Naive thymus-derived CD4-positive, alpha-beta T cell (primary cell): ENCODE measurements around the gene NTF3. TPM values are rescaled to one million over a fixed set of nuclear protein-coding genes. Genes with fewer than 3 reads are reported as not detected.

Experiments used
- ATAC-seq: fragments of 150-1000 bp; cut with Tn5 transposase; 2 replicates; pipeline ENCODE4 v1.10.0; 2021; ENCODE audit warnings: mild to moderate bottlenecking, moderate library complexity
- CTCF ChIA-PET: fragments of 350-600 bp; sonication (Branson Sonifier 250); formaldehyde crosslinking; loops from one replicate; lab custom pipeline; 2021; ENCODE audit warnings: antibody characterized with exemption; lab: Charles Lee
- POLR2A ChIA-PET: fragments of 350-600 bp; sonication (Branson Sonifier 250); formaldehyde crosslinking; loops from one replicate; lab custom pipeline; 2021; ENCODE audit warnings: antibody characterized with exemption, inconsistent platforms; lab: Charles Lee
- DNase-seq, 9 donors: peaks; one replicate each; pipeline versions ENCODE4 v3.0.0 to v3.0.0-alpha.2; 2020 to 2022; ENCODE audit warnings: mixed read lengths in 1 of 9
- H3K27ac ChIP-seq: one replicate; pipeline ENCODE4 v1.7.0; 2013; ENCODE audit warnings: mild to moderate bottlenecking, low read depth, low read length, moderate library complexity
- H3K27me3 ChIP-seq, 2 donors: one replicate each; pipeline ENCODE4 v1.7.0; 2013; ENCODE audit warnings: low read length in 2 of 2, mild to moderate bottlenecking in 2 of 2, moderate library complexity in 2 of 2; ENCODE audit not compliant: control insufficient read depth in 2 of 2, insufficient read depth in 2 of 2
- H3K36me3 ChIP-seq, 3 experiments: 1 replicate in 2 of 3; 2 replicates in 1 of 3; pipeline ENCODE4 v1.7.0; 2013; ENCODE audit warnings: low read length in 3 of 3, mild to moderate bottlenecking in 3 of 3, moderate library complexity in 1 of 3; ENCODE audit not compliant: insufficient read depth in 3 of 3, control insufficient read depth in 2 of 3
- H3K4me1 ChIP-seq, 2 donors: one replicate each; pipeline ENCODE4 v1.7.0; 2013; ENCODE audit warnings: low read length in 2 of 2, mild to moderate bottlenecking in 2 of 2, moderate library complexity in 1 of 2; ENCODE audit not compliant: control insufficient read depth in 2 of 2, insufficient read depth in 2 of 2
- H3K4me3 ChIP-seq: 2 replicates; pipeline ENCODE4 v1.7.0; 2013; ENCODE audit warnings: mild to moderate bottlenecking, low read length
- H3K9me3 ChIP-seq, 3 experiments: 1 replicate in 2 of 3; 2 replicates in 1 of 3; pipeline ENCODE4 v1.7.0; 2013; ENCODE audit warnings: low read length in 3 of 3; ENCODE audit not compliant: control insufficient read depth in 2 of 3
- H3K27ac Mint-ChIP-seq, 9 donors: one replicate each; pipeline ENCODE4 v1.8.0; 2020 to 2022; ENCODE audit warnings: mixed read lengths in 9 of 9, mild to moderate bottlenecking in 8 of 9, moderate library complexity in 5 of 9, inconsistent platforms in 2 of 9
- H3K27me3 Mint-ChIP-seq, 5 donors: one replicate each; pipeline ENCODE4 v1.8.0; 2021 to 2022; ENCODE audit warnings: mixed read lengths in 5 of 5, mild to moderate bottlenecking in 1 of 5
- H3K36me3 Mint-ChIP-seq, 5 donors: one replicate each; pipeline ENCODE4 v1.8.0; 2020 to 2022; ENCODE audit warnings: mixed read lengths in 5 of 5, mild to moderate bottlenecking in 3 of 5, inconsistent platforms in 1 of 5
- H3K4me1 Mint-ChIP-seq, 7 donors: one replicate each; pipeline ENCODE4 v1.8.0; 2020 to 2022; ENCODE audit warnings: mixed read lengths in 7 of 7, mild to moderate bottlenecking in 3 of 7, inconsistent platforms in 1 of 7
- H3K4me3 Mint-ChIP-seq, 10 donors: one replicate each; pipeline ENCODE4 v1.8.0; 2020 to 2022; ENCODE audit warnings: mild to moderate bottlenecking in 10 of 10, mixed read lengths in 10 of 10, moderate library complexity in 6 of 10, inconsistent platforms in 2 of 10
- H3K9me3 Mint-ChIP-seq, 11 donors: one replicate each; pipeline ENCODE4 v1.8.0; 2020 to 2022; ENCODE audit warnings: mixed read lengths in 11 of 11, mild to moderate bottlenecking in 4 of 11, inconsistent platforms in 1 of 11, moderate library complexity in 1 of 11
- intact Hi-C, 2 donors: fragments of 100-400 bp; cut with micrococcal nuclease; formaldehyde crosslinking; loops; one replicate each; pipeline ENCODE4 v1.15.1; 2023
- polyA plus RNA-seq, 2 donors: library from polyadenylated mRNA; unstranded; fragments of 300-500 nt; fragmentation: Illumina TruSeq; gene quantifications; one replicate each; pipeline ENCODE4 v1.2.3, GENCODE V29; 2021
- total RNA-seq, 6 experiments: library from RNA in 5 of 6; stranded (reverse) in 5 of 6; gene quantifications; 1 replicate in 5 of 6; 2 replicates in 1 of 6; pipeline ENCODE4 v1.2.3 and lab custom pipeline; 2021 to 2026

NTF3 gene
- total and polyA plus RNA-seq, 7 experiments from 2014 or later, result not detected

DNA sequence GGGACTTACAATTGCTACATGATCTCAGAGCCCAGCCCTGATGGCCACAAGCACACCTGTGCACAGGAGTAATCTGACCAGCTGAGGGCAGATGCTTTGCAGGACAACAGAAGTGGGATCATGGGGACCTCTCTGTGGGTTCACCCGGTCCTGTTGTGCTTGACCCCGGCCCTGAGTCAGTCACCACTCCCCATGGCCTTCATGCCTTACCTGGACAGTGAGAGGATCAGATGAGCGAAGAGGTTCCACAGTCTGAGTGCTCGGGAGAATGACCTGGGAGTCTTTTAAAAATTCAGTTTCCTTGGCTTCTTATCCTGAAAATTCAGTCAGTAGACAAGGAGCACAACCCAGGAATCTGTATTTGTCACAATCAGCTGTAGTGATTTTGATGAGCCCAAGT, 88.1 kb downstream of the NTF3 start:
- Histone ChIP-seq H3K27me3 (no peaks in the 10 kb centered on the region), H3K4me3 (no peak overlapping the region), H3K27ac (no peak overlapping the region), H3K4me1 (no peaks in the 10 kb centered on the region), H3K36me3 (no peaks in the 10 kb centered on the region), H3K9me3 (no peaks in the 10 kb centered on the region)
- no peak for DNase-seq
- intact Hi-C loops, result no loop called here
- ATAC-seq, result no peak
- H3K9me3 Mint-ChIP-seq, result no peaks in the 10 kb centered on the region
- peaks cover 0 to 6% (median 3%) of the 10 kb centered on the region in 5 donors for H3K27me3 Mint-ChIP-seq
- no peaks in the 10 kb centered on the region for H3K36me3 Mint-ChIP-seq
- POLR2A ChIA-PET, result no interaction called here
- H3K4me1 Mint-ChIP-seq, result no peaks in the 10 kb centered on the region
- no peak overlapping the region for H3K4me3 Mint-ChIP-seq
- no peak overlapping the region for H3K27ac Mint-ChIP-seq
- CTCF ChIA-PET, result no interaction called here

- H3K27me3 ChIP-seq, result no peaks in the 10 kb centered on the region
- POLR2A ChIA-PET, result no interaction called here
- H3K27ac ChIP-seq, result no peak overlapping the region
- no peaks in the 10 kb centered on the region for H3K36me3 Mint-ChIP-seq
- no peak overlapping the region for H3K27ac Mint-ChIP-seq
- no peak overlapping the region for H3K4me3 ChIP-seq
- H3K36me3 ChIP-seq, result no peaks in the 10 kb centered on the region
- no peak for ATAC-seq
- no peaks in the 10 kb centered on the region for H3K9me3 Mint-ChIP-seq
- CTCF ChIA-PET, result no interaction called here
- H3K4me1 Mint-ChIP-seq, result no peaks in the 10 kb centered on the region
- intact Hi-C loops, result no loop called here
- peaks cover 0 to 6% (median 3%) of the 10 kb centered on the region in 5 donors for H3K27me3 Mint-ChIP-seq
- H3K4me3 Mint-ChIP-seq, result no peak overlapping the region
- H3K9me3 ChIP-seq, result no peaks in the 10 kb centered on the region
- DNase-seq, result no peak
- no peaks in the 10 kb centered on the region for H3K4me1 ChIP-seq
Observed at GRCh38 chr12:5520831-5521230, 88.9 kb downstream of the NTF3 start.

DNA sequence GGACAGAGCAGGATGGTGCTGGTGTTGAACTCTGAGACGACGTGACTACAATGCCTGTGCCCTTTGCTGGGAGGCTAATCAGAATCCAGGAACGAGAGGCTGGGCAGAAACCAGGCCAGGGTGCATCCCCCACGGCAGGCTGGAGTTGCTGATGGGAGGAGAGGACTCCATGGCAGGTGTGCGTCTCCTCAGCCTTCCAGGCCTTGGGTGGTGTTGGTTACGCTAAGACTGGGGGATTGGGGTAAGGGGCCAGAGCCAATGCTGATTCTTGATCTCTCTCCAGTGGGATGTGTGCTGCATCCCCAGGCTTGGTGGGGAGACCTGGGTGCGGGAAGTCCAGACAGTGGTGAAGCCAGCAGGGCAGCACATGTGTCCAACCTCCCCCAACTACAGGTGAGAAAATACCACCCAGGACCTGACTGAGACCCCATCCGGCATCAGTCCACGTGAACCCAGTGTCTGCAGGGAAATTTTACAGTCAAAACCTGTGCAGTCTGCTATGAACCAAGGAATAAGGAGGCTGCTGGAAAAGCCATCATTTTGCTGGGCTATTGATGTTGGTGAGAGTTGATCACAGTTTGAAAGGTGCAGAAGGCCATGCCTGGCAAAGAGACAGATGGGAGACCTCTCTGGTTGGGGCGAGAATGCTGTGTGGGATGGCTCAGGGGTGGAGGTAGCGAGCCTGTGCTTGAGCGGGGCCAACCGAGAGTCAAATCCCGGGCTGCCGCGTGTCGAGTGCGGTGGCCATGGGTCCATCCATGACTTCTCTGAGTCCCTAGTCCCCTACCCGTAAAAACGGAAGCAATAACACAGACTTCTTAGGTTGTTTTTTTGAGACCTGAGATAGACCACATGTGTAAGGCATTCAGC, 89.8 kb downstream of the NTF3 start:
- Mint-ChIP-seq H3K27ac (no peak overlapping the region), H3K9me3 (no peaks in the 10 kb centered on the region), H3K27me3 (peaks cover 0 to 6% (median 3%) of the 10 kb centered on the region in 5 donors), H3K4me1 (no peaks in the 10 kb centered on the region), H3K36me3 (no peaks in the 10 kb centered on the region), H3K4me3 (no peak overlapping the region)
- no peak for ATAC-seq
- no peak overlapping the region for H3K4me3 ChIP-seq
- ChIA-PET CTCF (no interaction called here), POLR2A (no interaction called here)
- no peaks in the 10 kb centered on the region for H3K4me1 ChIP-seq
- H3K36me3 ChIP-seq, result no peaks in the 10 kb centered on the region
- H3K27ac ChIP-seq, result no peak overlapping the region
- DNase-seq, result no peak
- H3K9me3 ChIP-seq, result no peaks in the 10 kb centered on the region
- no peaks in the 10 kb centered on the region for H3K27me3 ChIP-seq
- intact Hi-C loops, result no loop called here

- no peak overlapping the region for H3K27ac Mint-ChIP-seq
Observed at GRCh38 chr12:5522432-5523335, 90.8 kb downstream of the NTF3 start.

GRCh38 chr12:5523396-5524115, 91.6 kb downstream of the NTF3 start:
- H3K4me1 ChIP-seq, result no peaks in the 10 kb centered on the region
- H3K27me3 ChIP-seq, result no peaks in the 10 kb centered on the region
- DNase-seq (no peak), ATAC-seq (no peak)
- ChIA-PET CTCF (interaction anchor here (0.7 kb wide), 1 partner anchor 67 kb away, joined by 3 read pairs; no protein-coding TSS in a partner anchor), POLR2A (no interaction called here)
- Mint-ChIP-seq H3K9me3 (no peaks in the 10 kb centered on the region), H3K4me3 (no peak overlapping the region), H3K4me1 (no peaks in the 10 kb centered on the region), H3K36me3 (no peaks in the 10 kb centered on the region), H3K27ac (no peak overlapping the region), H3K27me3 (peaks cover 0 to 6% (median 4%) of the 10 kb centered on the region in 5 donors)
- H3K36me3 ChIP-seq, result no peaks in the 10 kb centered on the region
- intact Hi-C loops, result no loop called here
- no peaks in the 10 kb centered on the region for H3K9me3 ChIP-seq
- H3K27ac ChIP-seq, result no peak overlapping the region
- H3K4me3 ChIP-seq, result no peak overlapping the region

More at GRCh38 chr12:5522432-5523335, 90.8 kb downstream of the NTF3 start:
- Histone ChIP-seq H3K36me3 (no peaks in the 10 kb centered on the region), H3K4me1 (no peaks in the 10 kb centered on the region), H3K9me3 (no peaks in the 10 kb centered on the region), H3K27ac (no peak overlapping the region), H3K4me3 (no peak overlapping the region), H3K27me3 (no peaks in the 10 kb centered on the region)
- Mint-ChIP-seq H3K4me3 (no peak overlapping the region), H3K36me3 (no peaks in the 10 kb centered on the region), H3K9me3 (no peaks in the 10 kb centered on the region), H3K4me1 (no peaks in the 10 kb centered on the region), H3K27me3 (peaks cover 0 to 6% (median 4%) of the 10 kb centered on the region in 5 donors)
- POLR2A ChIA-PET, result no interaction called here
- no peak for DNase-seq
- no peak for ATAC-seq
- intact Hi-C loops, result no loop called here
- CTCF ChIA-PET, result no interaction called here

DNA sequence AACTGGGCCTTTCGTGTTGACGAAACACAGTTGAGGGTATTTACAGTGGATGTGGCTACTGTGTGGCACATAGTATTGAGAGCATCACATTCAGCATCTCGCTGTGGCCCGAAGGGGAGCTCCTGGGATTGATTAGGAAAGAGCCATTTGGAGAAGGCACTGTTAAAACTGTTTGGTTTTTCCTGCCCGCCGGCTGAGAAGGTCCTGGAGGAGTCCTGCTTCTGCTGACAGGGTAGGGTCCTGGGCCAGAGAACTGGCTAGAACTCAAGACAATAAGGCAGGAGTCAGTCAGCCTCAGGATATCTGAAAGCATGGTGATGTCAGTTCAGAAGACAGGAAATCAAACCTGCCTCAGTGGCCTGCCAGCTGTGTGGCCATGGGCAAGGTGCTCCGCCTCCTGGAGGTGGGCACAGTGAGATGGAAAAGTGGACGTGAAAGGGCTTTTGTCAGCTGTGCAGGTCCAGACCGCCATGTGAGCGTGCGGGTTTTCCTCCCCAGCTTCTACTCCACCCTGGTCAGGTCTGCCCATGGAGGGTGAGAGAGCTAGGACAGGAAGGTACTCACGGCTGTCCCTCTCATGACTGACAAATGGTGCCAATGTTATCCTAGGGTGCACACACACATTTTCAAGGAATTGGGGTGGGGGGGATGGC, 92.3 kb downstream of the NTF3 start:
- ATAC-seq (no peak), DNase-seq (no peak)
- Mint-ChIP-seq H3K4me1 (no peaks in the 10 kb centered on the region), H3K27ac (no peak overlapping the region), H3K36me3 (no peaks in the 10 kb centered on the region), H3K4me3 (no peak overlapping the region), H3K27me3 (peaks cover 2 to 12% (median 5%) of the 10 kb centered on the region in 5 donors), H3K9me3 (peaks cover 0 to 2% (median 0%) of the 10 kb centered on the region in 11 donors)
- Histone ChIP-seq H3K27ac (no peak overlapping the region), H3K4me3 (no peak overlapping the region), H3K4me1 (no peaks in the 10 kb centered on the region), H3K36me3 (no peaks in the 10 kb centered on the region), H3K27me3 (no peaks in the 10 kb centered on the region), H3K9me3 (no peaks in the 10 kb centered on the region)
- CTCF ChIA-PET, result interaction anchor here (0.7 kb wide), 1 partner anchor 68 kb away, joined by 3 read pairs; no protein-coding TSS in a partner anchor
- intact Hi-C loops, result no loop called here
- POLR2A ChIA-PET, result no interaction called here
